Activated CD4-positive, CD25-positive, alpha-beta regulatory T cell treated with anti-CD3 and anti-CD28 coated beads, Interleukin-2, amount 50 U/mL, for 24 hours (primary cell): ENCODE results near the gene BRD7.

Experiments
- ATAC-seq, 2 donors: fragments of 150-1000 bp; cut with Tn5 transposase; one replicate each; pipeline ENCODE4 v1.10.0; 2021; ENCODE audit warnings: mild to moderate bottlenecking in 1 of 2, moderate library complexity in 1 of 2

The BRD7 gene

GRCh38 chr16:50368410-50369132, at the start of gene BRD7:
TSS of gene BRD7 (minus strand) at chr16:50368988. CDS start at chr16:50368774, 214 bp downstream.
- peak; percentile 77 to 78 for ATAC-seq

GRCh38 chr16:50416388-50416787, 47.6 kb upstream of the BRD7 start:
- ATAC-seq = no peak

- ATAC-seq = no peak
These were observed 45.4 kb upstream of the BRD7 start for GRCh38 chr16:50414152-50414551.

- ATAC-seq = no peak
These were observed 42.2 kb upstream of the BRD7 start for GRCh38 chr16:50411034-50411433.

GRCh38 chr16:50408001-50408561, 39.3 kb upstream of the BRD7 start:
- no peak for ATAC-seq

- no peak for ATAC-seq
These were observed 38.6 kb upstream of the BRD7 start for GRCh38 chr16:50407351-50407750.

GRCh38 chr16:50403491-50403890, 34.7 kb upstream of the BRD7 start:
- no peak for ATAC-seq

GRCh38 chr16:50402298-50402895, 33.6 kb upstream of the BRD7 start:
- no peak for ATAC-seq

- ATAC-seq = no peak
These were observed 32.6 kb upstream of the BRD7 start for GRCh38 chr16:50401355-50401754.

GRCh38 chr16:50400967-50401348, 32.2 kb upstream of the BRD7 start:
- no peak for ATAC-seq

GRCh38 chr16:50400312-50400966, 31.7 kb upstream of the BRD7 start:
- no peak for ATAC-seq

GRCh38 chr16:50399411-50399810, 30.6 kb upstream of the BRD7 start:
- ATAC-seq = no peak

- ATAC-seq = no peak
These were observed 29.5 kb upstream of the BRD7 start for GRCh38 chr16:50398336-50398735.

- peak in 1 of 2 donors; percentile 49 for ATAC-seq
These were observed 28.2 kb upstream of the BRD7 start for GRCh38 chr16:50396761-50397535.

GRCh38 chr16:50395763-50396710, 27.2 kb upstream of the BRD7 start:
- peak in 1 of 2 donors; percentile 48 for ATAC-seq

GRCh38 chr16:50393858-50394802, 25.3 kb upstream of the BRD7 start:
- peak in 1 of 2 donors; percentile 39 for ATAC-seq

GRCh38 chr16:50393416-50393815, 24.6 kb upstream of the BRD7 start:
- ATAC-seq = no peak

- no peak for ATAC-seq
These were observed 22.3 kb upstream of the BRD7 start for GRCh38 chr16:50390914-50391716.

GRCh38 chr16:50390371-50390771, 21.6 kb upstream of the BRD7 start:
- no peak for ATAC-seq

- ATAC-seq = no peak
These were observed 21.1 kb upstream of the BRD7 start for GRCh38 chr16:50389900-50390299.
